ENCODE results near the gene CAMK2N1. TPM values are rescaled to one million over a fixed set of nuclear protein-coding genes. Genes with fewer than 3 reads are reported as not detected.
"Not testable (repeated sequence)": the region's sequence is repeated elsewhere in the genome, so short reads cannot be mapped to it uniquely, and the experiment has no call there.

The CAMK2N1 gene
- total RNA-seq, 1 donor from 2014 or later, result 7.9 TPM

- Histone ChIP-seq H3K27me3 (ENCODE audit: low read depth) (no peaks in the 10 kb centered on the region), H3K36me3 (peaks cover 63% of the 10 kb centered on the region), H3K4me3 (no peak overlapping the region), H3K27ac (replicated peaks) (no peak overlapping the region), H3K4me1 (peaks cover 17% of the 10 kb centered on the region), H3K9me3 (replicated peaks) (no peaks in the 10 kb centered on the region)
- DNase-seq, result no peak
- intact Hi-C loops (cut with micrococcal nuclease), result no loop called here
- no peak for TF ChIP-seq CTCF (IDR thresholded peaks at IDR 0.05; ENCODE audit: borderline replicate concordance)
Measured at GRCh38 chr1:20499718-20500117, 13.7 kb upstream of the CAMK2N1 start.

- Histone ChIP-seq H3K36me3 (peaks cover 58% of the 10 kb centered on the region), H3K9me3 (replicated peaks) (no peaks in the 10 kb centered on the region), H3K27ac (replicated peaks) (no peak overlapping the region), H3K4me1 (peaks cover 17% of the 10 kb centered on the region), H3K27me3 (ENCODE audit: low read depth) (no peaks in the 10 kb centered on the region), H3K4me3 (no peak overlapping the region)
- intact Hi-C loops (cut with micrococcal nuclease), result no loop called here
- no peak for TF ChIP-seq CTCF (IDR thresholded peaks at IDR 0.05; ENCODE audit: borderline replicate concordance)
- DNase-seq, result no peak
Measured at GRCh38 chr1:20499105-20499504, 13.1 kb upstream of the CAMK2N1 start.

- Histone ChIP-seq H3K27ac (replicated peaks) (no peak overlapping the region), H3K4me1 (peaks cover 19% of the 10 kb centered on the region), H3K36me3 (peaks cover 49% of the 10 kb centered on the region), H3K27me3 (ENCODE audit: low read depth) (no peaks in the 10 kb centered on the region), H3K4me3 (no peak overlapping the region), H3K9me3 (replicated peaks) (no peaks in the 10 kb centered on the region)
- DNase-seq, result no peak
- no peak for TF ChIP-seq CTCF (IDR thresholded peaks at IDR 0.05; ENCODE audit: borderline replicate concordance)
- intact Hi-C loops (cut with micrococcal nuclease), result no loop called here
Measured at GRCh38 chr1:20498116-20498515, 12.1 kb upstream of the CAMK2N1 start.

GRCh38 chr1:20497506-20497905, 11.5 kb upstream of the CAMK2N1 start:
- H3K36me3 ChIP-seq, result peaks cover 42% of the 10 kb centered on the region
- no peak for TF ChIP-seq CTCF (IDR thresholded peaks at IDR 0.05; ENCODE audit: borderline replicate concordance)
- H3K4me3 ChIP-seq, result no peak overlapping the region
- H3K4me1 ChIP-seq, result peaks cover 25% of the 10 kb centered on the region
- no peak overlapping the region for H3K27ac ChIP-seq (replicated peaks)
- no peaks in the 10 kb centered on the region for H3K9me3 ChIP-seq (replicated peaks)
- no peaks in the 10 kb centered on the region for H3K27me3 ChIP-seq (ENCODE audit: low read depth)
- DNase-seq, result no peak
- intact Hi-C loops (cut with micrococcal nuclease), result no loop called here

GRCh38 chr1:20496725-20497383, 10.8 kb upstream of the CAMK2N1 start:
- H3K27ac ChIP-seq (replicated peaks); H3K4me3 ChIP-seq; H3K9me3 ChIP-seq (replicated peaks); DNase-seq; H3K27me3 ChIP-seq (ENCODE audit: low read depth); intact Hi-C loops (cut with micrococcal nuclease): not testable (repeated sequence)
- Histone ChIP-seq H3K36me3 (peaks cover 36% of the 10 kb centered on the region), H3K4me1 (peaks cover 26% of the 10 kb centered on the region)

GRCh38 chr1:20496241-20496661, 10.2 kb upstream of the CAMK2N1 start:
- no peak for DNase-seq
- peaks cover 26% of the 10 kb centered on the region for H3K4me1 ChIP-seq
- no peaks in the 10 kb centered on the region for H3K9me3 ChIP-seq (replicated peaks)
- H3K27me3 ChIP-seq (ENCODE audit: low read depth), result no peaks in the 10 kb centered on the region
- intact Hi-C loops (cut with micrococcal nuclease), result no loop called here
- no peak for TF ChIP-seq CTCF (IDR thresholded peaks at IDR 0.05; ENCODE audit: borderline replicate concordance)
- peaks cover 30% of the 10 kb centered on the region for H3K36me3 ChIP-seq
- H3K4me3 ChIP-seq, result no peak overlapping the region
- H3K27ac ChIP-seq (replicated peaks), result no peak overlapping the region
